Dedifferentiated amniotic fluid mesenchymal stem cell (primary cell): ENCODE results near the gene TBC1D13.
A peak's percentile ranks its signal among the peaks of the same experiment; 100 is the strongest.
"Not testable (repeated sequence)": the region's sequence is repeated elsewhere in the genome, so short reads cannot be mapped to it uniquely, and the experiment has no call there.

Source experiments
- DNase-seq: peaks from one replicate; pipeline ENCODE4 v3.0.0-alpha.2; 2016; ENCODE audit errors: extremely low spot score

The TBC1D13 gene, protein sequence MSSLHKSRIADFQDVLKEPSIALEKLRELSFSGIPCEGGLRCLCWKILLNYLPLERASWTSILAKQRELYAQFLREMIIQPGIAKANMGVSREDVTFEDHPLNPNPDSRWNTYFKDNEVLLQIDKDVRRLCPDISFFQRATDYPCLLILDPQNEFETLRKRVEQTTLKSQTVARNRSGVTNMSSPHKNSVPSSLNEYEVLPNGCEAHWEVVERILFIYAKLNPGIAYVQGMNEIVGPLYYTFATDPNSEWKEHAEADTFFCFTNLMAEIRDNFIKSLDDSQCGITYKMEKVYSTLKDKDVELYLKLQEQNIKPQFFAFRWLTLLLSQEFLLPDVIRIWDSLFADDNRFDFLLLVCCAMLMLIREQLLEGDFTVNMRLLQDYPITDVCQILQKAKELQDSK

DNA sequence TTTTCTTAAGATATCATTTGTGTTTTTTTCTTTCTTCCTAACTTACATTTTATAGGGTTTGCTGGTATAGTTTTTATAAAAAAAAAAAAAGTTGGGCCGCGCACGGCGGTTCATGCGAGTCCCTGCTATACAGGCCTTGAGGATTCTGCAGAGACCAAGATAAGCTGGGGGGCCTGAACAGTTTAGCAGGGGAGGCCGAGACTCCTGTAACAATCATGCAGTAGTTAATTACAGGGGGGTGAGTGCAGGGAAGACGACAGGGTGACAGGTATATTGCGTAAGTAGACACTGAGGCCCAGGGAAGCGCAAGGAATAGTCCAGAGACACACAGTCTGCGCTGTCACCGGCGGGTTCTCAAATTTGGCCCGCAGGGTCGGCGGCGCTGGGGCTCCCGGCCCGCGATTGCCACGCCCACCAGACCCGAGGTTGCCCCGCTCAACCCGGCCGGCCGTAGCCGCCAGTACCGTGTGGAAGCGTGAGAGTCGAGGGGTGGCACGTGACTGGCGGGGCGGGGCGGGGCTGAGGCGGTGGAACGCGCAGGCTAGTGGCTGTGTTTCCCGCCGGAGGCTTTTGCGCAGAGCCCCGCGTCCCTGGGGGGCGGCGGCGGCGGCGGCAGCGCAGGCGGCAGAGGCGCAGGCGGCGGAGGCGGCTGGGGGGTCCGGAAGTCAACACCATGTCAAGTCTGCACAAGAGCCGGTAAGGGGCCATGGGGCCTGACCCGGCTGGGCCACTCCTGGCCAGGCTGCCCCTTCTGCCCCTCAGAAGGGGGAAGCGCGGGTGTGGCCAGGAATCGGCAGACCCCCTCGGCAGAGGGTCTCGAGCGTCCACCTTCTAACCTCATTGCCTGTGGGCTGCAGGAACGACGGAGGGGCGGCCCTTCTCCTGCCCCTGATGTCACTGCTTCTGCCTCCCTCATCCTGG, at the start of gene TBC1D13:
Gene TBC1D13 (plus strand): TSS at position 573 of the 921 bp plus-strand sequence. CDS start 101 bp downstream, at position 674.
- DNase-seq = peak; percentile 68

DNA sequence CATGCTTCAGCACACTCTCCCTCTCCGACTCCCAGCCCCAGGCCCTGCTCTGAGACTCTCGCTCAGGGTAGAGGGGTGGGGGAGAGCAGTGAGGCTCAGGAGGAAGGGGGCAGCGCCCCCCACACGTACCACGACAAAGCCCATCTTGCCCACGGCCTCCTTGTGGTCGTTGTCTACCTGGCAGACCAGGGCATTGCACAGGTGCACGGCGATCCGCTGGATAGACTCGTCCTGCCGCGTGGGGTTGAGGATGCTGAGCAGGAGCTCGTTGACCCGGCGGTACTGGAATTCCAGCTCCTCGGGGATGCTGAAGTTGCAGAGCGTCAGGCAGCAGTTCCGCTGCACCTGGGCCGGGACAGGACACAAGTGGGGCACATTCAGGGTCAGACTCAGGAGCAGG, 44.7 kb upstream of the TBC1D13 start:
- DNase-seq = no peak

DNA sequence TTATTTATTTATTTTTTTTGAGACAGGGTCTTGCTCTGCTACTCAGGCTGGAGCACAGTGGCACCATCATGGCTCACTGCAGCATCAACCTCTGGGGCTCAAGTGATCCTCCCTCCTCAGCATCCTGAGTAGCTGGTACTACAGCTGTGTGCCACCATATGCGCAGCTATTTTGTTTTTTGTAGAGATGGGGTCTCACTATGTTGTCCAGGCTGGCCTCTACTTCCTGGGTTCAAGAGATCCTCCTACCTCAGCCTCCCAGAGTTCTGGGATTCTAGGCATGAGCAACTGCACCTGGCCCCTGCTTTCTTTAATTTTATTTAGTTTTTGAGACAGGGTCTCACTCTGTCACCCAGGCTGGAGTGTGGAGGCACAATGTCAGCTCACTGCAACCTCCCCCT, 43.6 kb upstream of the TBC1D13 start:
- no peak for DNase-seq

DNA sequence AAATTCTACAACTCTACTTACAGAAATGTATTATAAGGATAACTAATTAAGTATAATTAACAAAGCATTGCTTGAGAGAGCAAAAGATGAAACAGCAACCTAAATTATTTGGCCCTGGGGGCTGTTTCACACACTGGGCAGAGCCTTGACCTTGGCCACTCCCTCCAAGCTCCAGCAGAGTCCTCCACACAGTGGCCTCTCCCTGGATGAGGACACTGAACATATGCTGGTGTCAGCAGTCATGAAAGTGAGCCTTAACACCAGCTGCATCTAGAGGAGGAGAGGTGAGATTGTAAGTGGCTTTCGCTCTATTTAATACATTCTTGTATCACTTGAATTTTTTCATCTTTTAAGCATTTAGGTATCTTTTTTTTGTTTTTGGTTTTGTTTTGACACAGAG, 39.8 kb upstream of the TBC1D13 start:
- DNase-seq = no peak

DNA sequence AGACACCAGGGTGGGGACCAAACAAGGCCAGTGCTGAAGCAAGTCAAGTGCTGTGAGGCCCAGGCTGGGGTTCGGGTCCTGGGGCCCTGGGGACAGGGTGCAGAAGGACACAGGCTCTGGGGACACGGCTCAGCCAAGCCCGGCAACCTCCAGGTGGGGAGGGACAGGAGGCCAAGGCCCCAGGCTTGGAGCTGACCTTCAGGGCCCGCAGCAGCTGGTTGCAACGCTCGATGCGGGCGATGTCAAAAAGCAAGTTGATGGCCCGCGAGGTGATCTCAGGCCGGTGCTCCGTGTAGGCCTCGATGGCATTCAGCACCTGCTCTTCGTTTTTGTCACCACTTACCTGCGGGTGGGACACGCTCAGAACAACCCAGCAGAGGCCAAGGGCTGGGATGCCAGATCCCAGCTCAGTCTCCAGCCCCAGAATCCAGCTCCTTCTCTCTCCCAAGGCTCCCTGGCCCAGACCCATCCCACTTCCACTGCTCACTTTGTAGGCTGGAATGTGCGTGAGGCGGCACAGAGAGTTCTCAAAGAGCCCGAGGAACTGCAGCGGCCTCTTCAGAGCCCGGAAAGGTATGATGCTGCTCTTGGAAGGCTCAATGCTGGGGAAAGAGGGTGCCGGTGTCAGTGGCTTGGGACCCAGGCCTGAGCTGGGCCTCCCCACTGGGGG, 36.0 kb upstream of the TBC1D13 start:
- no peak for DNase-seq

DNA sequence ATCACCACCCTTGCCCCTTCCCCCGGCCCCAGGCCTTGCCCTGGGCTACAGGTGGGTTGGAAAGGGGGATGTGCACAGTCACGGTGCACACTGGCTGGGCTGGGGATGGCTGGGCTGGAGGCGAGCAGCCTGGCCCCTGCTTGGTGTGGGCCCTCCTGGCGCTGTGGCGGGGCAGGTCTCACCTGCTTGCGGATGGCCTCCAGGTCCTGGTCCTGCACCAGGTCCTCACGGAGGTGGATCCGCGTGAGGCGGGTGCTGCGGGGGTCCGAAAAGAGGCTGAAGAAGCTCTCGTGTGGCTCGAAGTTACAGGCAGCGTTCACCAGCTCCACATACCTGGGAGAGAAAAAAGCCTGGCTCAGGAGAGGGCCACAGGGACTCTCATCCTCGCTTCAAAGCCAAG, 33.4 kb upstream of the TBC1D13 start:
- no peak for DNase-seq

DNA sequence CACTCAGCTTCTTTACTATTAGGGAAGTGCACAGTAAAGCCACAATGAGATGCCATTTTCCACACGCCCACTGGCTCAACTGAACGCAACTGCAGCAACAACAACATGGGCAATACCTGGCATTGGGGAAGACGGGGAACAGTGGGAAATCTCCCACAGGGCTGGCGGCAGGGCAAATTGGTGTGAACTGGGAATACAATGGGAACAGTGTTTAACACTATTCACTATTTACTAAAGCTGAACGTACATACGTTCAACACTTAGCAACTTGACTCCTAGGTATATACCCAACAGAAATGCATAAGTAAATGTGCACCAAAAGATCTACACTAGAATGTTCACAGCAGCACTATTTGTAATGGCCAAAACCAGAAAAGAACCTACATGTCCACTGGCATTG, 29.5 kb upstream of the TBC1D13 start:
- DNase-seq = no peak

DNA sequence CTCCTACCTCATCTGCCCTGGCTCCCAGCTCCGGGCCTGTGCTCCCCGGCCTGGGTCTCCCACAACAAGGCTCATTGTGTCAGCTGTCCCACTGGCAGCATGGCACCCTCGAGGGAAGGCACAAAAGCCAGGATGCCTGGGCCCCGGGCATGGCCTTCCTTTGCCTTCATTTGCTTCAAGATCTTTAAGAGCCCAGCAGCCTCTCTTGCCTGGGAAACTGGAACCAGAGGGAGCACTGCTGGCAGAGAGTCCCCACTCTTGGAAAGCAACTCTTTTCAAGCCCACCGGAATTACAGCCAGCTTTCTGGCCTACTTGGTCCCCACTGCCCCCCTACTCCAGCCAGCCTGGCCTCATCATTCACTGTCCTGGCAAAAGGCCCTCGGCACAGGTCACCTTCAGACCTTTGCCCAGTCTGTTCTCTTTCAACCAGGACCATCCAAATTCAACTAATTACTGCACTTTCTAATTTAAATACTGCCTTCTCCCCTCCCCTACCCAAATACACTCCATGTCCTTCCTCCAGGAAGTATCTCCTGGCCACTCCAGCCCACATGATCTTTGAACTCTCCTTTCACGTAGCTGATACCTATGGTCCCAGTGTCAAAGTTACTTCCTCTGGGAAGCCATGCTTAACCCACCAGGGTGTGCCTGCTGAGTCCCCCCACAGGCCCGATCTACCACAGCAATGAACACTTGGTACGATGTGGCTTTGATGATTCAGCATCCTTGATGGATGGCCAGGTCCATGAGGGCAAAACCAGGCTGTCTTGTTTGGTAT, 24.2 kb upstream of the TBC1D13 start:
- DNase-seq = no peak

DNA sequence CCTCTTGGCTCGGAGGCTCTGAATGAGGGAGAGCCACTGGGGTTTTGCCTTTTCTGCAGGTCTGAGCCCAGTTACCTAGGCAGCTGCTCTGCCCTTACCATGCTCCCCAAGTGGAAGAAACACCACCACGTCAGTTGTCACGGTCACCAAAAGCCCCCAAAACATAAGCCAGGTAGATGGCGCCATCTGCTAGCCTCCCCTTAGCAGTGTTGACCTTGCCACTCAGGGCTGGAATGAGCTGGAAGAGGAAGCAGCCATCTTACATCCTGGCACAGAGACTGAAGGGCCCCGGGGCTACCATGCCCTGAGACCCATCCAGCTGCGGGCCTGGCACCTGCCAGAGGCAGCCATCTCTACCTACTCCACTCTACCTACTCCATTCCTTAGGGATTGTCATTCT, 22.7 kb upstream of the TBC1D13 start:
- no peak for DNase-seq

DNA sequence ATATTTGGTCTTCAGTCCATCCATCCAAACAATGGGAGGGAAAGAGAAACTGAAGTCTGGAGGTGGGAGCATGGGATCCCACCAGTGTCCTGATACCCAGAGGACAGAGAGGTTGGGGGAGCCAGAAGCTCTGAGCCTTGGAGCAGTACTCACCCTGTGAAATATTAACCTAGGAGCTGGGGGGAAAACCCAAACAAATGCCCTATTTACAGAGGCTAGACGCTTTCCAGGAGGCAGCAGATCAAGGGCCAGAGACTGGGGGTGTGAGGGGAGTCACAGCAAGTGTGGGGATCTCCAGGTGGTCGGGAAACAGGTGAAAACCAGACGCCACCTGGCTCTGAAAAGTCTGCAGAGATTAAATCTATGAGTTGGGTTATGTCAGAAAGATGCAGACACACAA, 21.6 kb upstream of the TBC1D13 start:
- DNase-seq = no peak

DNA sequence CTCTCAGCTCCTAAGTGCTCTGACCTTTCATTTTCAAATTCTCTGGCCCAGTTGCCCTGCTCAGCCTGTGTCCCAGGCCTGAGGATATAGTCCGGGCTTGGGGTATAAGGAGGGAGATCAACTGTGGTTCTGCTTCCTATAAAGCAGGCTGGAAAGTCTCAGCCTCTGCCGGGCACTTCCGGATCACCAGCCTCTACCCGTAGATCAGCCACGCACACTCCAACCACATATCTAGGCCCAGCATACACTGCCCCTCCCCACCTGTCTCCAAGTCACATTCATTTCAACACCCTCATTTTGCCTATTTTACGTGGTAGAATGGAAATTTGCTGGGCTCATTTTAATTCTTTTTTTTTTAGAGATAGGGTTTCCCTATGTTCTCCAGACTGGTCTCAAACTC, 18.4 kb upstream of the TBC1D13 start:
- no peak for DNase-seq

DNA sequence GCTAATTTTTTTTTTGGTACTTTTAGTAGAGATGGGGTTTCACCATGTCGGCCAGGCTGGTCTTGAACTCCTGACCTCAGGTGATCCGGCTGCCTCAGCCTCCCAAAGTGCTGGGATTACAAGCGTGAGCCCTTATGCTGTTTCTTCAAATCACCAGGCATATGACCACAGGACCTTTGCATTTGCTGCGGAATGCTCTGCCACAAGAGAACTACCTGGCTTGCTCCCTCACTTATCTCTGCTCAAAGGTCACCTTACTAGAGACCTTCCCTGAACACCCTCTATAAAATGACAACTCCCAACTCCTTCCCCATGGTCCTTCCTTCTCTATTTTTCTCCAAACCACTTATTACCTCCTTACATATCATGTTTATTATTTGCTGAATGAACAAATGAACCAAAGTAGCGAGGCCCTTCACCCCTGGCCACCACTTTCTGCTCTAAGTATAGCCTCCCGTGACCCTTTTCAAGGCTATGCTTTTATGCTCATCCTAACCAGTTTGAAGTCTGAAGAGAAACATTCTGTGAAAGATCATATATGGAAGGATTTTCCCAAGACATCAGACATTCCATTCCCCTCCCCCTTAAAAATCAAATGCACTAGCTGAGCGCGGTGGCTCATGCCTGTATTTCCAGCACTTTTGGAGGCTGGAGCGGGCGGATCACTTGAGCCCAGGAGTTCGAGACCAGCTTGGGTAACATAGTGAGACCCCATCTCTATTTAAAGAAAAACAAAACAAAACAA, 16.6 kb upstream of the TBC1D13 start:
- no peak for DNase-seq

DNA sequence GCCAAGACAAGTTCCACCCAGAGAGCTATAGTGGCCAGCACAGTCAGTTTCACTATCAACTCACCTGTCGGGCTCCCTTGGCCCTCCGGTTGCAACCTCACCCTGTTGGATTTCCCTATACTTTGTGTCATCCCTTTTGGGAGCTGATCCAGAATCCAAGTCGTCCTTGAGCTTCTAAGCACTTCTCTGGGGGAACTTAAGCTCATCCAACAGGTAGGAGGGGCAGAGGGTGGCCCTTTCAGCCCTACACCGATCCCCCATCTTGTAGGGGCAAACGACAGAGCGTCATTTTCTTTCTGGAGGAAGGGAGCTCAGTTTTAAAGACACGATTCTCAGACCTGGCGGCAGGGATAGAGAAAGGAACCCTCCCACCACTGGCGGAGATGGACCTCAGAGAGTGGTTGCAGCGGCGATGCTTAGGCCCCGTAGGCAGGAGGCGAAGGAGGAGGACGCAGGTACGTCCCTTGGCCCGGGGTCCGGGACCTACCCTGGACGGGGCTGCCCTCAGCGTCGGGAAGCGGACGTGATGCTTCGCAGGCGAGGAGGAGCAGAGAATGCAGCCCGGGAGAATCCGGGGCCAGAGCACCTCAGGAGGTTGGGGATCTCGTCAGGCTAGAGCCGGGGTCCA, 15.8 kb upstream of the TBC1D13 start:
- no peak for DNase-seq

DNA sequence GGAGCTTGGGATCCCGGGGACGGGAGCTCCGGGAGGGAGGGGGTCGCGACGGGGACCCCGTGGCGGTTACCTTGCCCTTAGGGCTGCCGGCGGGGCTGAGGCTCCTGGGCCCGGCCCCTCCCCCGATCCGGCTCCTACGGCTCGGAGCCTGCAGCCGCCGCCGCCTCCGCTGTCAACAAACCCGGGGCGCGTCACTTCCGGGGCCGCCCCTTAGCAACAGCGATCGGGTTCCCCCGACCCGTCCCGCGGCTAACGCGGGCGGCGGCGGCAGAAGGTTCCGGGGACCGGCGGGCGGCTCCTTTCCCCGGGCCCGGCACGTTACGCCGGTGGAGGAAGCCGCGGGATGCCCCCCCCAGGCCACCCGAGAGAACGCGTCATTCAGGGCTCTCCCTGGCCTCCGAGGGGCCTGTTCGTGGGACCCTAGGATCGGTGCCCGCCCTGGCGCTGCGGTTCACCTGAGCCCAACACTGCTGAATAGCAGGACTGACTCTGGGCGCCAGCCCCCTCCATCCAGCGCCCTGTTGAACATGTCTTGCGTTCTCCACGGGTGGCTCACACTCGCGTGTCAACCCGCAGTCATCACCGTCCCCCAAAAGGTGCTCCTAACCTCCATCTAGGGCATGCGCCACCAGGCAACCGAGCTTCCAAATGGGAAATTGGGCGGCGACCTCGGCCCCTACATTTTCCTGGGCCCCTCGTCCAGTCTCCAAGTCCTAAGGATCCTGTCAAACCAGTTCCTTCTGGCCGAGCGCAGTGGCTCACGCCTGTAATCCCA, 15.1 kb upstream of the TBC1D13 start, which contains the start of gene ZER1:
Gene ZER1 (minus strand): TSS at position 183 of the 775 bp plus-strand sequence. CDS start 16,362 bp downstream, outside the sequence.
- DNase-seq = peak; percentile 83

DNA sequence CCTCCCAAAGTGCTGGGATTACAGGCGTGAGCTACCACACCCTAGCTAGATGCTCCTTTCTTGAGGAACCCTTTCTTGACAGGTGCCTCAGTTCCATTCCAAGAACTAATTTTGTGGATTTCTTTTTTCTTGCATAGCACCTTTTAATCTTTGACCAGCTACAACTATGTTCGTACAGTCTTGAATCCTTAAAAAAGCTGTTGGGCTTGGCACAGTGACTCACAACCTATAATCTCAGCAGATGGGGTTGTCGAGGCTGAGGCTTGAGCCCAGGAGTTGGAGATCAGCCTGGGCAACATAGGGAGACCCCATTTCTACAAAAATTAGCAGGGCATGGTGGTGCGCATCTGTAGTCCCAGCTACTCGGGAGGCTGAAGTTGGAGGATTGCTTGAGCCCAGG, 14.0 kb upstream of the TBC1D13 start:
- no peak for DNase-seq

DNA sequence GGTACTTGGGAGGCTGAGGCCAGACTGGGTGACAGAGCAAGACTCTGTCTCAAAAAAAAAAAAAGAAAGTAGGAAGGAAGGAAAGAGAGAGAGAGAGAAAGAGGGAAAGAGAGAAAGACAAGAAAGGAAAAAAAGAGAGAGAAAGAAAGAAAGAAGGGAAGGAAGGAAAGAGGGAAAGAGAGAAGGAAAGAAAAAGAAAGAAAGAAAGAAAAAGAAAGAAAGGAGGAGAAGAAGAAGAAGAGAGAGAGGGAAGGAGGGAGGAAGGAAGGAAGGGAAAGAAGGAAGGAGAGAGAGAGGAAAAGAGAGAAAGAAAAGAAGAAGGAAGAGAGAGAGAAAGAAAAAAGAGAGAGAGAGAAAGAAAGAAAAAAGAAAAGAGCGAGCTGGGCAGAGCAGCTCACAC, 12.2 kb upstream of the TBC1D13 start:
- no peak for DNase-seq

DNA sequence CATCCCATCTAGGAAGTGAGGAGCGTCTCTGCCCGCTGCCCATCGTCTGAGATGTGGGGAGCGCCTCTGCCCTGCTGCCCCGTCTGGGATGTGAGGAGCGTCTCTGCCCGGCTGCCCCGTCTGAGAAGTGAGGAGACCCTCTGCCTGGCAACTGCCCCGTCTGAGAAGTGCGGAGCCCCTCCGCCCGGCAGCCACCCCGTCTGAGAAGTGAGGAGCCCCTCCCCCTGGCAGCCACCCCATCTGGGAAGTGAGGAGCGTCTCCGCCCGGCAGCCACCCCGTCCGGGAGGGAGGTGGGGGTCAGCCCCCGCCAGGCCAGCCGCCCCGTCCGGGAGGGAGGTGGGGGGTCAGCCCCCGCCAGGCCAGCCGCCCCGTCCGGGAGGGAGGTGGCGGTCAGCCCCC, 7.0 kb upstream of the TBC1D13 start:
- DNase-seq = not testable (repeated sequence)

DNA sequence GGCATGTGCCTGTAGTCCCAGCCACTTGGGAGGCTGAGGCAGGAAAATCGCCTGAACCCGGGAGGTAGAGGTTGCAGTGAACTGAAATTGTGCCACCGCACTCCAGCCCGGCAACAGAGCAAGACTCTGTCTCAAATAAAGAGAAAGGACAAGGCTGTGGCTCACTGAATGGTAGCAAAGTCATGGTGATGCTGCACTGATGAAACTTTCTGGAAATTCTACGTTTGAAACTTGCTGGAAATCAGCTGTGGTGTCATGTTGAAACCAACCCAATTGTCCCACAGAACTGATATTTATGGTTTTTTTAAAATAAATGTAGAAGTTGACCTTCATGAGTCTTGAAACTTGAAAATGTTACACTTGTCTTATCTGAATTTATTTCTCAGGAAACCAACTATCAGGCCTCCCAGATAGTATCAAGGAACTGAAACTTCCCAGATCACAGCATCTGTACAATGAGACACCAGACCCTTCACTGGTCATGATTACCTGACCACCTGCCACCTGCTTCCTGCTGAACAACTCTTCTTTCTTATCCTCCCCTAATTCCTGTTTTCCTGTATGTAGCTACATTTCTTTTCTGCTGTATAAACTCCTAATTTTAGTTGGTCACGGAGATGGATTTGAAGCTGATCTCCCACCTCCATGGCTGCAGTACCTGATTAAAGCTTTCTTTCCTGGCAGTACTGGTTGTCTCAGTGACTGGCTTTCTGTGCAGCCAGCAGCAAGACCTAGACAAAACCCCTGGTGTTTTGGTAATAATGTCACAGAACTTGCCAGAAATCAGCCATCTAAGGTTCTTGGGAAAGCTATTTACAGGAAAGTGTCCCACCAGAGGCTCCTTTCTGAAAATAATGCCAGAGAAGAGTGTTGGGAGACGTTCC, 5.6 kb upstream of the TBC1D13 start:
- DNase-seq = no peak
